ENCODE measurements around the gene PAX7. TPM values are rescaled to one million over a fixed set of nuclear protein-coding genes. Genes with fewer than 3 reads are reported as not detected.

PAX7 gene
- total and polyA plus RNA-seq, 2 experiments from 2014 or later = 0.03 TPM; not detected in 1

DNA sequence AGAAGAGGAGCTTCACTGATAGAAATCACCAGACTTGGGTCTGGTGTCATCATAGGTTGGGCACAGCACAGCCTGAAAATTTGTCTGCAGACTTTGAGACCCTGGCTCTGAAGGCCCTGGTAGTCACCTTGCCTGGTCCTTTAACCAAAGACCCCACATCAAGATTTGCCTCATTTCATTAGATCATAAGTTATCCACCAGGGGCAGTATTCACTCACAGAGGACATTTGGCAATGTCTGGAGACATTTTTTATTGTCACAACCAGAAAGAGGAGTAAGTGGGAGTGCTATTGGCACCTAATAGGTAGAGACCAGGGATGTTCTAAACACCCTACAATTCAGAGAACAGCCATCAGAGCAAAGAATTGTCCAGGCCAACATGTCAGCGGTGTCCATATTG is 22.1 kb upstream of the PAX7 start:
- Histone ChIP-seq H3K79me2 (replicated peaks; ENCODE audit: insufficient read depth) (no peaks in the 10 kb centered on the region), H3K36me3 (ENCODE audit: insufficient read depth) (no peaks in the 10 kb centered on the region), H3K9me2 (ENCODE audit: insufficient read depth) (no peaks in the 10 kb centered on the region), H3K4me2 (no peak overlapping the region), H3K4me1 (ENCODE audit: insufficient read depth) (no peaks in the 10 kb centered on the region; the same call in 1 of the 2 replicates), H3K27ac (ENCODE audit: low read depth) (no peak overlapping the region), H2AFZ (no peak overlapping the region), H4K20me1 (replicated peaks; ENCODE audit: insufficient read depth) (no peaks in the 10 kb centered on the region), H3K4me3 (no peak overlapping the region), H3F3A (replicated peaks; ENCODE audit: low read depth) (no peaks in the 10 kb centered on the region), H3K27me3 (ENCODE audit: insufficient read depth) (no peaks in the 10 kb centered on the region)
- H3K36me3 Mint-ChIP-seq (ENCODE audit: low read depth) = no peaks in the 10 kb centered on the region
- no peaks in the 10 kb centered on the region; the same call in 2 of the 3 replicates for H3K9me3 Mint-ChIP-seq
- TF ChIP-seq, protein P1, sequence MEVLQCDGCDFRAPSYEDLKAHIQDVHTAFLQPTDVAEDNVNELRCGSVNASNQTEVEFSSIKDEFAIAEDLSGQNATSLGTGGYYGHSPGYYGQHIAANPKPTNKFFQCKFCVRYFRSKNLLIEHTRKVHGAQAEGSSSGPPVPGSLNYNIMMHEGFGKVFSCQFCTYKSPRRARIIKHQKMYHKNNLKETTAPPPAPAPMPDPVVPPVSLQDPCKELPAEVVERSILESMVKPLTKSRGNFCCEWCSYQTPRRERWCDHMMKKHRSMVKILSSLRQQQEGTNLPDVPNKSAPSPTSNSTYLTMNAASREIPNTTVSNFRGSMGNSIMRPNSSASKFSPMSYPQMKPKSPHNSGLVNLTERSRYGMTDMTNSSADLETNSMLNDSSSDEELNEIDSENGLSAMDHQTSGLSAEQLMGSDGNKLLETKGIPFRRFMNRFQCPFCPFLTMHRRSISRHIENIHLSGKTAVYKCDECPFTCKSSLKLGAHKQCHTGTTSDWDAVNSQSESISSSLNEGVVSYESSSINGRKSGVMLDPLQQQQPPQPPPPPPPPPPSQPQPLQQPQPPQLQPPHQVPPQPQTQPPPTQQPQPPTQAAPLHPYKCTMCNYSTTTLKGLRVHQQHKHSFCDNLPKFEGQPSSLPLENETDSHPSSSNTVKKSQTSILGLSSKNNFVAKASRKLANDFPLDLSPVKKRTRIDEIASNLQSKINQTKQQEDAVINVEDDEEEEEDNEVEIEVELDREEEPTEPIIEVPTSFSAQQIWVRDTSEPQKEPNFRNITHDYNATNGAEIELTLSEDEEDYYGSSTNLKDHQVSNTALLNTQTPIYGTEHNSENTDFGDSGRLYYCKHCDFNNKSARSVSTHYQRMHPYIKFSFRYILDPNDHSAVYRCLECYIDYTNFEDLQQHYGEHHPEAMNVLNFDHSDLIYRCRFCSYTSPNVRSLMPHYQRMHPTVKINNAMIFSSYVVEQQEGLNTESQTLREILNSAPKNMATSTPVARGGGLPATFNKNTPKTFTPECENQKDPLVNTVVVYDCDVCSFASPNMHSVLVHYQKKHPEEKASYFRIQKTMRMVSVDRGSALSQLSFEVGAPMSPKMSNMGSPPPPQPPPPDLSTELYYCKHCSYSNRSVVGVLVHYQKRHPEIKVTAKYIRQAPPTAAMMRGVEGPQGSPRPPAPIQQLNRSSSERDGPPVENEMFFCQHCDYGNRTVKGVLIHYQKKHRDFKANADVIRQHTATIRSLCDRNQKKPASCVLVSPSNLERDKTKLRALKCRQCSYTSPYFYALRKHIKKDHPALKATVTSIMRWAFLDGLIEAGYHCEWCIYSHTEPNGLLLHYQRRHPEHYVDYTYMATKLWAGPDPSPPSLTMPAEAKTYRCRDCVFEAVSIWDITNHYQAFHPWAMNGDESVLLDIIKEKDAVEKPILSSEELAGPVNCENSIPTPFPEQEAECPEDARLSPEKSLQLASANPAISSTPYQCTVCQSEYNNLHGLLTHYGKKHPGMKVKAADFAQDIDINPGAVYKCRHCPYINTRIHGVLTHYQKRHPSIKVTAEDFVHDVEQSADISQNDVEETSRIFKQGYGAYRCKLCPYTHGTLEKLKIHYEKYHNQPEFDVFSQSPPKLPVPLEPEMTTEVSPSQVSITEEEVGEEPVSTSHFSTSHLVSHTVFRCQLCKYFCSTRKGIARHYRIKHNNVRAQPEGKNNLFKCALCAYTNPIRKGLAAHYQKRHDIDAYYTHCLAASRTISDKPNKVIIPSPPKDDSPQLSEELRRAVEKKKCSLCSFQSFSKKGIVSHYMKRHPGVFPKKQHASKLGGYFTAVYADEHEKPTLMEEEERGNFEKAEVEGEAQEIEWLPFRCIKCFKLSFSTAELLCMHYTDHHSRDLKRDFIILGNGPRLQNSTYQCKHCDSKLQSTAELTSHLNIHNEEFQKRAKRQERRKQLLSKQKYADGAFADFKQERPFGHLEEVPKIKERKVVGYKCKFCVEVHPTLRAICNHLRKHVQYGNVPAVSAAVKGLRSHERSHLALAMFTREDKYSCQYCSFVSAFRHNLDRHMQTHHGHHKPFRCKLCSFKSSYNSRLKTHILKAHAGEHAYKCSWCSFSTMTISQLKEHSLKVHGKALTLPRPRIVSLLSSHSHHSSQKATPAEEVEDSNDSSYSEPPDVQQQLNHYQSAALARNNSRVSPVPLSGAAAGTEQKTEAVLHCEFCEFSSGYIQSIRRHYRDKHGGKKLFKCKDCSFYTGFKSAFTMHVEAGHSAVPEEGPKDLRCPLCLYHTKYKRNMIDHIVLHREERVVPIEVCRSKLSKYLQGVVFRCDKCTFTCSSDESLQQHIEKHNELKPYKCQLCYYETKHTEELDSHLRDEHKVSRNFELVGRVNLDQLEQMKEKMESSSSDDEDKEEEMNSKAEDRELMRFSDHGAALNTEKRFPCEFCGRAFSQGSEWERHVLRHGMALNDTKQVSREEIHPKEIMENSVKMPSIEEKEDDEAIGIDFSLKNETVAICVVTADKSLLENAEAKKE (CRISPR knock-in tag; IDR thresholded peaks at IDR 0.05) = no peak
- TF ChIP-seq STAT1 (IDR thresholded peaks at IDR 0.05; ENCODE audit: unreplicated experiment) = no peak
- TF ChIP-seq, protein P2, sequence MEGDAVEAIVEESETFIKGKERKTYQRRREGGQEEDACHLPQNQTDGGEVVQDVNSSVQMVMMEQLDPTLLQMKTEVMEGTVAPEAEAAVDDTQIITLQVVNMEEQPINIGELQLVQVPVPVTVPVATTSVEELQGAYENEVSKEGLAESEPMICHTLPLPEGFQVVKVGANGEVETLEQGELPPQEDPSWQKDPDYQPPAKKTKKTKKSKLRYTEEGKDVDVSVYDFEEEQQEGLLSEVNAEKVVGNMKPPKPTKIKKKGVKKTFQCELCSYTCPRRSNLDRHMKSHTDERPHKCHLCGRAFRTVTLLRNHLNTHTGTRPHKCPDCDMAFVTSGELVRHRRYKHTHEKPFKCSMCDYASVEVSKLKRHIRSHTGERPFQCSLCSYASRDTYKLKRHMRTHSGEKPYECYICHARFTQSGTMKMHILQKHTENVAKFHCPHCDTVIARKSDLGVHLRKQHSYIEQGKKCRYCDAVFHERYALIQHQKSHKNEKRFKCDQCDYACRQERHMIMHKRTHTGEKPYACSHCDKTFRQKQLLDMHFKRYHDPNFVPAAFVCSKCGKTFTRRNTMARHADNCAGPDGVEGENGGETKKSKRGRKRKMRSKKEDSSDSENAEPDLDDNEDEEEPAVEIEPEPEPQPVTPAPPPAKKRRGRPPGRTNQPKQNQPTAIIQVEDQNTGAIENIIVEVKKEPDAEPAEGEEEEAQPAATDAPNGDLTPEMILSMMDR (conservative IDR thresholded peaks at IDR 0.05; ENCODE audit: low read depth in 2 of 2) = peak; percentile 47 to 61
- no peak for TF ChIP-seq CREB1 (CRISPR knock-in tag; IDR thresholded peaks at IDR 0.05; ENCODE audit: low read depth)
- ATAC-seq (no peak), DNase-seq (ENCODE audit: low spot score) (peak; percentile 52)
- no peak overlapping the region for H3K27ac Mint-ChIP-seq
- H3K27me3 Mint-ChIP-seq (ENCODE audit: insufficient read depth, low read depth, poor library complexity) = peaks cover 14% of the 10 kb centered on the region
- peaks cover 4% of the 10 kb centered on the region for H3K4me1 Mint-ChIP-seq
- H3K4me3 Mint-ChIP-seq = no peak overlapping the region
